Measurements from ENCODE around the gene DNAJC15.

DNA sequence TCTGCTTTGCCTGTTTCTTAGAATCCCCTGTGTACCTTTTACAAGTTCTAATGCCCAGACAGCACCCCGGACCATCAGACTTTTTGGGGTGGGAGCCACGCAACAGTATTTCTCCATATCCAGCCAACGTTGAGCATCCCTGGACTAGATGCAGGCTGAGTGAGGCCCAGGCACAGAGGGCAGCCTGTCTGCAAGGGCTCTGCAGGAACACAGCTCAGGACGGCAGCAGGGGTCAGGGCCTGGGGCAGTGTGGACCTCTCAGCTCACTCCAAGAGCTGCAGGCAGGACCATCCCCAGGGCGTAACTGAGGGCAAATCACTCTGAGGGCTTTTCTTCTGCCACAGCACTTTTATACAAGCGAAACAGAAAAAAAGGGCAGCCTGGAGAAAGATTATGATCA, 95.8 kb downstream of the DNAJC15 start:
- TF ChIP-seq, protein P1, sequence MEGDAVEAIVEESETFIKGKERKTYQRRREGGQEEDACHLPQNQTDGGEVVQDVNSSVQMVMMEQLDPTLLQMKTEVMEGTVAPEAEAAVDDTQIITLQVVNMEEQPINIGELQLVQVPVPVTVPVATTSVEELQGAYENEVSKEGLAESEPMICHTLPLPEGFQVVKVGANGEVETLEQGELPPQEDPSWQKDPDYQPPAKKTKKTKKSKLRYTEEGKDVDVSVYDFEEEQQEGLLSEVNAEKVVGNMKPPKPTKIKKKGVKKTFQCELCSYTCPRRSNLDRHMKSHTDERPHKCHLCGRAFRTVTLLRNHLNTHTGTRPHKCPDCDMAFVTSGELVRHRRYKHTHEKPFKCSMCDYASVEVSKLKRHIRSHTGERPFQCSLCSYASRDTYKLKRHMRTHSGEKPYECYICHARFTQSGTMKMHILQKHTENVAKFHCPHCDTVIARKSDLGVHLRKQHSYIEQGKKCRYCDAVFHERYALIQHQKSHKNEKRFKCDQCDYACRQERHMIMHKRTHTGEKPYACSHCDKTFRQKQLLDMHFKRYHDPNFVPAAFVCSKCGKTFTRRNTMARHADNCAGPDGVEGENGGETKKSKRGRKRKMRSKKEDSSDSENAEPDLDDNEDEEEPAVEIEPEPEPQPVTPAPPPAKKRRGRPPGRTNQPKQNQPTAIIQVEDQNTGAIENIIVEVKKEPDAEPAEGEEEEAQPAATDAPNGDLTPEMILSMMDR (IDR thresholded peaks at IDR 0.05; ENCODE audit: extremely low read depth in 1 of 2, insufficient read depth in 1 of 2, low read depth in 1 of 2, low read length in 2 of 2), result no peak
- TF ChIP-seq POLR2A (IDR thresholded peaks at IDR 0.05; ENCODE audit: low read depth, low read length) (no peak), EZH2 (IDR thresholded peaks at IDR 0.05; ENCODE audit: borderline replicate concordance, low read depth, low read length, severe bottlenecking) (no peak), POLR2AphosphoS5 (IDR thresholded peaks at IDR 0.05; ENCODE audit: insufficient read depth, low read depth, low read length) (no peak), FOS (IDR thresholded peaks at IDR 0.05; ENCODE audit: borderline replicate concordance, insufficient read depth, low read length) (no peak), JUN (IDR thresholded peaks at IDR 0.05; ENCODE audit: borderline replicate concordance, insufficient read depth, insufficient read length, low read depth) (no peak)
- TF ChIP-seq, protein P2, sequence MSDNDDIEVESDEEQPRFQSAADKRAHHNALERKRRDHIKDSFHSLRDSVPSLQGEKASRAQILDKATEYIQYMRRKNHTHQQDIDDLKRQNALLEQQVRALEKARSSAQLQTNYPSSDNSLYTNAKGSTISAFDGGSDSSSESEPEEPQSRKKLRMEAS (IDR thresholded peaks at IDR 0.05; ENCODE audit: insufficient read depth, insufficient read length), result no peak
